Esophagus muscularis mucosa (tissue), 4 donors: ENCODE data around the gene CCBE1. TPM values are rescaled to one million over a fixed set of nuclear protein-coding genes. Genes with fewer than 3 reads are reported as not detected.
A peak's percentile ranks its signal among the peaks of the same experiment; 100 is the strongest.

Experiments used
- DNase-seq: peaks from one replicate; pipeline ENCODE4 v3.0.0-alpha.2; 2017; ENCODE audit errors: extremely low spot score
- H3K27ac ChIP-seq, 4 donors: fragments of 200-600 bp; sonication (generic); replicated peaks in 1 of 4; 1 replicate in 3 of 4; 2 replicates in 1 of 4; pipeline ENCODE4 v1.5.1; 2016 to 2019; ENCODE audit warnings: mild to moderate bottlenecking in 1 of 4
- H3K27me3 ChIP-seq, 4 donors: fragments of 200-600 bp; sonication (generic); one replicate each; pipeline versions ENCODE4 v1.5.1 to v1.6.0; 2016 to 2019
- H3K36me3 ChIP-seq, 4 donors: fragments of 200-600 bp; sonication (generic); one replicate each; pipeline ENCODE4 v1.5.1; 2016 to 2019
- H3K4me1 ChIP-seq, 4 donors: fragments of 200-600 bp; sonication (generic); one replicate each; pipeline ENCODE4 v1.5.1; 2016 to 2019
- H3K4me3 ChIP-seq, 4 donors: fragments of 200-600 bp; sonication (generic); 1 replicate in 2 of 4; 2 replicates in 2 of 4; pipeline ENCODE4 v1.5.1; 2016 to 2019; ENCODE audit warnings: mild to moderate bottlenecking in 4 of 4, moderate library complexity in 1 of 4
- H3K9me3 ChIP-seq, 4 donors: fragments of 200-600 bp; sonication (generic); 1 replicate in 3 of 4; 2 replicates in 1 of 4; pipeline ENCODE4 v1.5.1; 2016 to 2019
- EP300 ChIP-seq: sonication (generic); formaldehyde crosslinking; IDR thresholded peaks from one replicate; pipeline ENCODE4 v1.6.1; 2017; ENCODE audit warnings: antibody characterized with exemption
- POLR2A ChIP-seq: fragments of 450-650 bp; IDR thresholded peaks from one replicate; pipeline ENCODE4 v1.6.1; 2017; ENCODE audit warnings: antibody characterized with exemption, moderate library complexity, mild to moderate bottlenecking, low read depth
- POLR2AphosphoS5 ChIP-seq, 2 donors: sonication (generic); formaldehyde crosslinking; IDR thresholded peaks; one replicate each; pipeline ENCODE4 v1.6.1; 2017; ENCODE audit warnings: antibody characterized with exemption in 2 of 2
- WGBS: methylation state at CpG from one replicate; pipeline ENCODE4 v1.1.5; 2018; 5-methylcytosine and 5-hydroxymethylcytosine counted together
- intact Hi-C: fragments of 100-400 bp; cut with DNase I; formaldehyde crosslinking; loops from one replicate; pipeline ENCODE4 v1.15.1; 2023
- total RNA-seq, 4 donors: library from RNA; depleted of rRNA; stranded (reverse); fragments of >200 nt; gene quantifications; one replicate each; pipeline versions ENCODE4 v1.1.0 to v1.2.1, GENCODE V29; 2016
- TF ChIP-seq, protein P1 (sequence below), 3 experiments: fragments of 200-600 bp in 2 of 3; fragments of 450-650 bp in 1 of 3; sonication (generic) in 2 of 3; IDR thresholded peaks; one replicate each; pipeline ENCODE4 v1.5.1; 2017 to 2019; ENCODE audit warnings: antibody characterized with exemption in 3 of 3, mild to moderate bottlenecking in 2 of 3, moderate library complexity in 1 of 3

Gene CCBE1
- total RNA-seq, 4 donors from 2014 or later: 1.6 to 11.1 (median 2.7) TPM

DNA sequence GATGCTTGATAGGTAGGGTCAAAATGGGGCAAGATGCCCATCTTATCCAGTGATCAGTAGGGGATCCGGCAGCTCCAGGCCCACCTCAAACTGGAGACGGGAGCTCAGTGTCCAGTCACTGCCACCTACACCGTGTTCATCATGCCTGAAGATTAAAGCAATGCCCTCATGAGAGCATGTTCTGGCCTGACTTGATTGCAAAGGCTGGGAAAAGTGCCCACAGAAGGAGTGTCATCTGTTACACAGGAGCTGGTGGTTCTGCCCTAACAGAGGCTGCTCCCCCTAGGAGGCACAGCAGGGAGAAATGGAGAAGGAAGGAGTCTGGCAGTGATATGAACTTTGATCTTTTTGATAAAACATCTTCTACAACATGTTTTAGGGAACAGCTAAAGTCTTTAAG is 92.3 kb downstream of the CCBE1 start:
- no peaks in the 10 kb centered on the region for H3K9me3 ChIP-seq
- intact Hi-C loops: no loop called here
- TF ChIP-seq EP300 (no peak), POLR2A (no peak), POLR2AphosphoS5 (IDR thresholded peaks at IDR 0.05) (no peak)
- TF ChIP-seq, protein P1, sequence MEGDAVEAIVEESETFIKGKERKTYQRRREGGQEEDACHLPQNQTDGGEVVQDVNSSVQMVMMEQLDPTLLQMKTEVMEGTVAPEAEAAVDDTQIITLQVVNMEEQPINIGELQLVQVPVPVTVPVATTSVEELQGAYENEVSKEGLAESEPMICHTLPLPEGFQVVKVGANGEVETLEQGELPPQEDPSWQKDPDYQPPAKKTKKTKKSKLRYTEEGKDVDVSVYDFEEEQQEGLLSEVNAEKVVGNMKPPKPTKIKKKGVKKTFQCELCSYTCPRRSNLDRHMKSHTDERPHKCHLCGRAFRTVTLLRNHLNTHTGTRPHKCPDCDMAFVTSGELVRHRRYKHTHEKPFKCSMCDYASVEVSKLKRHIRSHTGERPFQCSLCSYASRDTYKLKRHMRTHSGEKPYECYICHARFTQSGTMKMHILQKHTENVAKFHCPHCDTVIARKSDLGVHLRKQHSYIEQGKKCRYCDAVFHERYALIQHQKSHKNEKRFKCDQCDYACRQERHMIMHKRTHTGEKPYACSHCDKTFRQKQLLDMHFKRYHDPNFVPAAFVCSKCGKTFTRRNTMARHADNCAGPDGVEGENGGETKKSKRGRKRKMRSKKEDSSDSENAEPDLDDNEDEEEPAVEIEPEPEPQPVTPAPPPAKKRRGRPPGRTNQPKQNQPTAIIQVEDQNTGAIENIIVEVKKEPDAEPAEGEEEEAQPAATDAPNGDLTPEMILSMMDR (IDR thresholded peaks at IDR 0.05): no peak
- H3K36me3 ChIP-seq: no peaks in the 10 kb centered on the region
- peaks cover 0 to 3% (median 0%) of the 10 kb centered on the region in 4 donors for H3K4me1 ChIP-seq
- no peaks in the 10 kb centered on the region for H3K27me3 ChIP-seq
- no peak overlapping the region for H3K27ac ChIP-seq
- peak; percentile 62 for DNase-seq
- no peak overlapping the region for H3K4me3 ChIP-seq
- 100% methylated on average over 3 of the region's 3 CpGs for WGBS

DNA sequence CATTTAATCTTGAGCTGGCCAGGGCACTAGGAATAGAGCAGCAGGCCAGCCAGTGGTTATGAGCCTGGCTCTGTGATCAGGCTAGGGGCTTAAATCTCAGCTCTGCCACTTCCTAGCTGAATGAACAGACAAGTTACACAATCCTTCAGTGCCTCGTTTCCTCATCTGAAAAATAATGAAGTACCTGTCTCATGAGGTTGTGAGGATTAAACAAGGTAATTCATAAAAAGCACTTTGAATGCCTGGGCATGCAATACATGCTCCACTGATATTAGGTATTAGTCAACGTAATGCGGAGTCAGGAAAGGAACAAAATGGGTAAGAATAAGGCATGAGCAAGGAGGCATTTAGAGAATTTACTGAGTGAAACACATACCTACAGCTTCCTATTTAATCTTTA is 100.2 kb downstream of the CCBE1 start:
- no peaks in the 10 kb centered on the region for H3K36me3 ChIP-seq
- H3K27ac ChIP-seq: no peak overlapping the region
- TF ChIP-seq EP300 (no peak), POLR2A (no peak), POLR2AphosphoS5 (IDR thresholded peaks at IDR 0.05) (no peak)
- TF ChIP-seq, protein P1 (IDR thresholded peaks at IDR 0.05): no peak
- intact Hi-C loops: no loop called here
- no peaks in the 10 kb centered on the region for H3K27me3 ChIP-seq
- DNase-seq: no peak
- no peaks in the 10 kb centered on the region for H3K9me3 ChIP-seq
- 86% methylated on average over 3 of the region's 3 CpGs for WGBS
- H3K4me1 ChIP-seq: peaks cover 0 to 3% (median 0%) of the 10 kb centered on the region in 4 donors
- H3K4me3 ChIP-seq: no peak overlapping the region

DNA sequence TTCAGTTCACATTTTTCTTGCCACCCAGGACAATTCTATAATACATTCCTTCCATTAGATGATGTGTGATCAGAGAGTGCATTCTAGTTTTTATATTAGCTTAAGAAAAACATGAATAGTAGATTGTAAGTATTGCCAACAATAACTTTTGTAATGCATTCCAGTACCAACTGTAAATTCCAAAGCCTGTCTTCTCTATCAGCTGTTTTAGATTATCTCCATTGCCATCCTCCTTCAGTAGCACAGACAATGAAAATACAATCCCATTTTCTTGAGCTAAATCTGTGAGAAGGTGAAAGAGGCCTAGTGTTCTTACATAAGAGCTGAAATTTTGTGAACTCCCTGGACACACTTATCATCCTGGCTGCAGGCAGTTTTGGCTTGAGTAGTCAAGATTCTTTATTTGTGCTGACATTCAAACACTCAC is 103.9 kb downstream of the CCBE1 start:
- intact Hi-C loops: no loop called here
- TF ChIP-seq POLR2AphosphoS5 (IDR thresholded peaks at IDR 0.05): no peak
- no peak for TF ChIP-seq EP300
- TF ChIP-seq, protein P1 (IDR thresholded peaks at IDR 0.05): no peak
- TF ChIP-seq POLR2A: no peak
- Histone ChIP-seq H3K4me3 (no peak overlapping the region), H3K36me3 (no peaks in the 10 kb centered on the region), H3K27ac (no peak overlapping the region), H3K9me3 (no peaks in the 10 kb centered on the region), H3K27me3 (no peaks in the 10 kb centered on the region), H3K4me1 (peaks cover 0 to 3% (median 0%) of the 10 kb centered on the region in 4 donors)
- DNase-seq: no peak

DNA sequence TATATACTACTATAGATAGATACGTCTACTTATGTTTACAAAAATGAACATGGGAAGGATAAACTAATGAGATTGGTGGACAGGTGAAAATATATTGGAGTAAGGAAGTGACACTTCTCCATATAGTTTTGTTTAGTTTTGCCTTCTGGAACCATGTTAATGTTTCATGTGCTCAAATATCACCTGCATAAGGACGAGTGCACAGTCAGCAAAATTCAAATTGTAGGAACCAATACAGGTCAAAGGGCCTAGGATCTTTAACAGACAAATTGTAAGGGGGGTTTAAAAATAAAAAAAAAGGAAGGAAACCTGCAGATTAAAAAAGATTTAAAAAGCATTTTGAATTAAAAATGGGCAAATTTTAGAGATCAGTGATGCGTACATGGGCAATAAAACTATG is 104.6 kb downstream of the CCBE1 start:
- Histone ChIP-seq H3K4me1 (peaks cover 0 to 3% (median 0%) of the 10 kb centered on the region in 4 donors), H3K36me3 (no peaks in the 10 kb centered on the region), H3K27me3 (no peaks in the 10 kb centered on the region), H3K4me3 (no peak overlapping the region), H3K27ac (no peak overlapping the region), H3K9me3 (no peaks in the 10 kb centered on the region)
- DNase-seq: no peak
- TF ChIP-seq EP300 (no peak), POLR2A (no peak), POLR2AphosphoS5 (IDR thresholded peaks at IDR 0.05) (no peak)
- TF ChIP-seq, protein P1 (IDR thresholded peaks at IDR 0.05): no peak
- intact Hi-C loops: no loop called here
- 93% methylated on average over 3 of the region's 3 CpGs for WGBS

DNA sequence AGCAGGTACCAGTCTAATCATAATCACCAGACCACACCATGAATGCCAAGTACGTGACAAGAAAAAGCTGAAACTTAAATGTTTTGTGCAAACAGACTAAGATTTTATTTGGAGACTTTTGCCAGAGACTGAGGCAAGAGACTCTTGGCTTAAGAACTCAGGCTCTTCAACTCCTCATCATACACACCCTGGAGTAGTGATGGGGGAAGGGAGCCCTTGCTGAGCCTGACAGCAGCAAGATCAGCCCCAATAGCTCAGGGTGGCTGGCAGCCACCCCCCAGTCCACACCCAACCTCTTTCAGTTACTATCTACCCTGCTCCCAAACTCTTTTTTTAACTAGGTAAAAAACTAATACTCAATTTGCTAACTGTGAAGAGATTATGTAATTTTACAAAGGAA is 114.8 kb downstream of the CCBE1 start:
- H3K4me3 ChIP-seq: no peak overlapping the region
- H3K9me3 ChIP-seq: no peaks in the 10 kb centered on the region
- DNase-seq: no peak
- WGBS: 83% methylated on average over 1 of the region's 1 CpG
- TF ChIP-seq, protein P1 (IDR thresholded peaks at IDR 0.05): no peak
- TF ChIP-seq POLR2AphosphoS5 (IDR thresholded peaks at IDR 0.05) (no peak), POLR2A (no peak), EP300 (no peak)
- intact Hi-C loops: no loop called here
- H3K27ac ChIP-seq: no peak overlapping the region
- H3K4me1 ChIP-seq: no peaks in the 10 kb centered on the region
- no peaks in the 10 kb centered on the region for H3K36me3 ChIP-seq
- no peaks in the 10 kb centered on the region for H3K27me3 ChIP-seq
